ENCODE measurements around the gene SORCS1.
"Not testable (repeated sequence)": the region's sequence is repeated elsewhere in the genome, so short reads cannot be mapped to it uniquely, and the experiment has no call there.

The SORCS1 gene

DNA sequence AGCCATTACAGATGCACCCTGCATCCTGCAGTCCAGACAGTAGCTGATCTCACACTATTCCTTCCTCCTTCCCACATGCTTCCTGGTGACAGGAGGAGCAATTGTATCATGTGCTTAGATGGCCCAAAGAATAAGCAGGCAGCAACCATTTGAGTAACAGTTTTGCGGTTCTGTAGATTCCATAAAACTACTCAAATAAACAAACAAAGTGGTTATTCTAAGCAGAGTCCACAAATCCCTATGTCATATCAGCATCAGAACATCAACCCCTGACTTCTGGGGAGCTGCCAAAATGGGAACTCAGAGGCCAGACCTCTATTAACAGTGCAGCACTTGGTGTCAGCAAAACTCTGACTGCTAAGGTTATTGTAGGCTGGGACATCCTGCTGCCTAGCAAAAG lies 226.0 kb downstream of the SORCS1 start:
- DNase-seq, result no peak

DNA sequence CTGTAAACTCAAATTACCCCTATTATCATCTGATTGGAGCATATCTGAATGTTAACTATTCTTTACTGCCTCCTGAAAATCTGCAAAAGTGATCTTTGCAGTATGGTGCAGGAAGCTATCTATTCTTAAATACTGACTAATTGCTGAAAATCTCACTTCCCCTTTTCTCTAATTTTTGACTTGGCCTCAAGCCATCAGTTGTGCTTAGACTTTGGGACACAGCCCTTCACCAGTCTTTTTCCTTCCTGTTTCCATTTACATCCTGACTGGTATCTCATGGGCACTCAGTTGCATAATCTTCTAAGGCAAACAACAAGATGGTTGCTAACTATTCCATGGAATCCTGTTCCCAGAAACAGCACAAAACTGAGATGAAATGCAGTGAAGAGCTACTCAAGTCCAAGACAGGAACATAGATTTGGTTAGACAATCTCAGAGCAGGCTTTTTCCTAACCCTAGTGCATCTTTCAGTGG lies 228.5 kb downstream of the SORCS1 start:
- DNase-seq, result no peak

DNA sequence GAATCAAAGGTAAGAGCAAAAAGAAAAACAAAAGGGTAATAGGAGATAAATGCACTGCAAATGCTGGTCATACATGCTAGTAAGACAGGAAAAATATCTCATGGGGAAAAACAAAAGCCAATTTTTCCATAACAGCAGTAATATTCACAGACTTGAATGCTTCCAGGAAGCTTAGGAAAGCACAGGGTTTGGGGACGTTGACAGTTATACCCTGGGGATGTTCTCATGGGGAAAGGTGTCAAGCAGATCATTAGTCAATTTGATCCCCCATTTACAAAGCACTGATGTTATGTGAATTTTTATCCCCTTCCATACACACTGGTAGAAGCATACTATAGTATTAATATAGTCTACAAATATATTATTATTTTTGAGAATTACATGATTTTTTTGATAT lies 232.7 kb downstream of the SORCS1 start:
- DNase-seq, result no peak

DNA sequence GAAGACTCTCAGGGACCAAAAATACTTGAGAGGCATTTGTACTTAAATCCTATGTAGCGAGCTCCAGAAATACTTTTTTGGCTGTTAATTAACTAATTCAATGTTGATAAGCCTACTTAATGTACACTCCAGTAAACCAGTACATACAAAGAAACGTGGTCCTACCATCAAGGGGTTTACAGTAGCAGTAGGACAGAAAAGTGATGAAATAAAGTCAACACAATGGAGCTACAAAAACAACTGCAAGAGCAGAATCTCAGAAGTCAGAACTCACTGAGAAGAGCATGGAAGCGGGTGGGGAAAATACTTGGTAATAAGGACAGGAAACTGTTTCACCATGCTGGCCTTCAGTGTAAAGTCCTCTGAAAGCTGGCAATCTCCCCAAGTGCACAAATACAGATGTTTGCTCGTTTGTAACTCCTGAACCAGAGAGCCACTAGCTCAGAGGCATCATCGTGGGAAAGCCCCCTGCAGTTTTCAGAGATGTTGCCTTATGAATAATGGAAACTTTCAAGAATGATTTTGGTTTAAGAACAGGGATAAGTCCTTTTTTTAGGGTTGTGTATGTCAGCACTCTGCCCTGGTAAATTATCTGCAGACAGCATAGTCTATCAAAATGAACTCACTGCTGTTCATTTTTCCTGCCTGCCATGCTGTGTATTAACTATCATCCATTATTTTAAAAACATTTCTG lies 233.2 kb downstream of the SORCS1 start:
- no peak for DNase-seq

DNA sequence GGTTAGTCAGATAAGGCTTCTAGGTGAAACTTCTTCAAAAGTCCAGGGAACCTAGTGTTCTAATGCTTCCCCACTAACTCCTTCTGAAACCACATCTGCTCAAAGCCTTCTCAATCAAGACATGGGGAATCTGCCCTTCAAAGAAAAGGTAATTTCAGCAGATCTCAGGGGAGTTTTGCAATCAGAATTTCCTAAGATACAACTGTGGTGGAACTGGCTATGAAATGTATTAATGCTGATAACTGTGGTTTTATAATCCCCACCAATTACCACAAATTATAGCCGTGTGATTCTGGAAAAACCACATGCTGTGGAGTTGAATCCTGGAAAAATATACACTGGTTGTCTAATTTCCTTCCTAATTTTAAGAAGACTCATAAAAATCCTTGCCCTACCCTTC lies 233.8 kb downstream of the SORCS1 start:
- DNase-seq, result no peak

DNA sequence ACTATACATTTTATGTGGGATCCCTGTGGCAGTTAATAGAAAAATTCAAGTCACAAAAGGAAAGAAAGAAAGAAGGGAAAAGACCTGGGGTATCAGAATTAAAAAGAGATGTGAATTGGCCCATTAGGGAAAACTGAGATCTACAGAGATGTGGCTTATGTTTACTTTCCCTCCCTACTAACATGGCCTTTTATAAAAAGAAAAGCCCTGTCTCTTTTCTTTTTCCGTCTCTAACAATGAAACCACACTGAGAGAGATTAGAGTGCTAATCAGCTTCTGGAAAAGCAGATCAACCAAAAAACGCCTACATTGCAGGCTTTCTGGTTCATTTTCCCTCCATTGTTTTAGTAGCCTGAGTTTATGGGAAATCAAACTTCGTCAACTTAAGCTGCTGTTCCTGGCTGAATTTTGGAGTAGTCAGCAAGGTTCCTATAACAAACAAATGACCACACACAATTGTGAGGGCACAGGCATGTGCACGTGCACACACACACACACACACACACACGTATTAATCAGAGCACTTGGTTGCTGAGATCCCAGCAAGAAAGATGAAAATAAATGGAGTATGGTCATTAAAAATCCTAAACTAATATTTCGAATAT lies 235.1 kb downstream of the SORCS1 start:
- DNase-seq, result no peak

DNA sequence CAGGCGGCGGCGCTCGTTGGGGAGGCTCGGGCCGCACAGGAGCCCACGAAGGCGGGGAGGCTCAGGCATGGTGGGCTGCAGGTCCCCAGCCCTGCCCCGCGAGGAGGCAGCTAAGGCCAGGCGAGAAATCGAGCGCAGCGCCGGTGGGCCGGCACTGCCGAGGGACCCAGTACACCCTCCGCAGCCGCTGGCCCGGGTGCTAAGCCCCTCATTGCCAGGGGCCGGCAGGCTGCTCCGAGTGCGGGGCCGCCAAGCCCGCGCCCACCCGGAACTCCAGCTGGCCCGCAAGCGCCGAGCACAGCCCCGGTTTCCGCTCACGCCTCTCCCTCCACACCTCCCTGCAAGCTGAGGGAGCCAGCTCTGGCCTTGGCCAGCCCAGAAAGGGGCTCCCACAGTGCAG lies 236.4 kb downstream of the SORCS1 start:
- DNase-seq, result not testable (repeated sequence)

DNA sequence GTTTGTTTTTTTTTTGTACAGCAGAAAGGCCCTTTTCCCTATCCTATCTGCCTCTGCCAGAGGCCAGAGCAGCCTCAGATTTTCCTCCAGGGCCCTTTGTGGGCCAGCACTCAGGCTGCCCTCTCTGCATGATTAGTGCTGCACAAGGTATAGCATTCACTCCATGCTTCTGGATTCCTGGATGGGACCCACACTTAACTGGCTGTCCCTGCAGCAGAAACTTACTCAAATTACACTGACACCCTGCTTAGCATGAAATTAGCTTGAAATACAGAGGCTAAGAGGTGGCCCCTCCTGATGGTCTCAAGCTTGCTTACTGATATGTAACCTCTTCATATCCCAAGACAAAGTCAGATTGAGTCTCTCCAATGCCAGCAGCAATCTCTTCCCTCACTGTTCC lies 239.3 kb downstream of the SORCS1 start:
- DNase-seq, result no peak

DNA sequence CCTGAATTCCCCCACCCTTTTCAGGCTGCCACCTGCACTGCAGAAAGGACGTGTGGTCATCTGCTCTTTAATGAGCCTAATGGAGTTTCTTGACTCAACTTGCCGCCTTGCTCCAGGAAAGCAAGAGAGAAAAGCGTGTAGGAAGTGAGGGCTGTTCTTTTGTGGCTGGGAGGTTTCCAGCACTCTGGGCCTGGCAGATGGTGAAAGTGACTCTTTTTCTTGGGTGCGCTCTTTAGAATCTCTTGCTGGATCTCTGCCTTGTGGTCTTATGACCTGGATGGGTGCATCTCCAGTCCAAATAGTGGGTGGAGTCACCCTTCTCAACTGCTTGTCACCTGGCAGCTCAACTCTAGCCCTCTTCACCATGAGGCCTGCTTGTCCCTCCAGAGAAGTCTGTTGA lies 244.0 kb downstream of the SORCS1 start:
- no peak for DNase-seq

DNA sequence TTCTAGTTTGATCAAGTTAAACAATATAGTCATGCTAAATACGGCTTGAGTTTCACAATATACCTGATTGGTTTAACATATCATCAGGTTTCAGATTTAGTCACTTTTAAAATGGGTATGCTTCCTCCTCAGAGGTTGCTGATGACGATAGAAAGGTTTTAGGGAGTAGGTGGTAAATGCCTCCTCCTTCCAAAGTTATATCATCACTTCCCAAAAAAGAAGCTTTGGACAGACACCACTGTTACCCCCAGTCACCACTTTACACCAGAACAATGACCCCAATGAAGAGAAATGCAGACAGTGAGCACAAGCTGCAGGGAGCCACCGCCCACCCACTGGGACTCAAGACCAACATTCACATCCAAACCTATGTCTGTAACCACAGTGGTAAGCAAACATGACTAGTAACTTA lies 244.6 kb downstream of the SORCS1 start:
- no peak for DNase-seq

DNA sequence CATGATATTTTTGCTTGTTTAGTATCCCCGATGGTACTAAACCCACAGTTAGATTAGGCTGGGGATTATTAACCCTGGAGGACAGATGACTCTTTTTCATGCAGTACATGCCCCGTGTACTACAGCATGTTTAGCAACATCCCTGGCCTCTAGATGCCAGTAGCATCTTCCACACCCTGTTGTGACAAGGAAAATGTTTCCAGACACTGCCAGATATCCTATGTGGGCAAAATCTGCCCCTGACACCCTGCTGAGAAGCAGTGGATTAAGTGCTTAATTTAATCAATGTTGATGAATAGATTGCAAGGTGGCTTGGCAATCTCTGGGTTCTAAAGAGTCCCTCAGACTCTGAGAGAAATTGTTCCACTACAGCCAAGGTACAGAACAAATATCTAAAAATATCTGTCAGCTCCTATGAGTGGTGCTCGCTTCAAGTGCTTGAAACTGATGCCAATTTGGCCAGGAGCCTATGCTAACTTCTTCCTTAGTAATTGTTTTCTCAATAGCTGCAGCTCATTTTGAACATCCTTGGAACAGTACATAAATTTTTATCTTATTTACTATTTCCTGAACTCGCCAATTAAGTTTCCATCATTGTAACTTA lies 247.0 kb downstream of the SORCS1 start:
- no peak for DNase-seq

DNA sequence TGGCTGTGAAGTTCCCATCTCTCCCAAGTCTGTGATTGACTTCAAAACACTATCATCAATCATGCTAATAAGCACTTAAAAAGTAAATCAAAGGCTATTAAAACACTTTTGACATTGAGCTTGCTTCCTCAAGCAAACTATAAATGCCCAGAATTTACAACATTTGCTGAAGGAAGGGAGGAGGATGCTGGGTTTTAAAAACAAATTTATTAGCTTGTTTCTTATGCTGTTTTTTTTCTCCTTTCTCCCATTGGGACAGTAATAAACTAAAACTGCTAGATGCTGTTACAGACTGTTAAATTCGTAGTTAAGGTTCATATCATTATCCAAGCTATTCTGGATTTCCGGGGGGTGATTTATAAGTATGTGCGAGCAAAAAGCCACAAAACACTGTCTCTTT lies 250.5 kb downstream of the SORCS1 start:
- DNase-seq, result no peak

DNA sequence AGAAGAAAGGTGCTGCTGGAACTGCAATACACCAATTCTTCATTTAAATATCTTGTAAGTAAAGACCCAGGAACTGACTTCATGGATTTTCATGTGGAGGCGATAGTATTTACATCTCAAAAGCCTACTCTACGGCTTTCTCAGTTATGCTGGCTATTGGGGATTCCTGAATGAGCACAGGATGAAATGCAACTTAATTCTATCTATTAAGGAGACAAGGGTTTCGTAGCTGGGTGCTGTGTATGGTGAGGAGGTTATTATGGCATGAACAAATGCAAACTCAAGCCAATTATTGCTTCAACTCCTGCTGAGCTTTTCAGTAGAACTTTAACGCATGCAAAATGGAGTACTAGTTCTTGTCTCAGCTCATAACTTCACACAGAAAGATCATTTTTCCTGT lies 251.2 kb downstream of the SORCS1 start:
- DNase-seq, result no peak

DNA sequence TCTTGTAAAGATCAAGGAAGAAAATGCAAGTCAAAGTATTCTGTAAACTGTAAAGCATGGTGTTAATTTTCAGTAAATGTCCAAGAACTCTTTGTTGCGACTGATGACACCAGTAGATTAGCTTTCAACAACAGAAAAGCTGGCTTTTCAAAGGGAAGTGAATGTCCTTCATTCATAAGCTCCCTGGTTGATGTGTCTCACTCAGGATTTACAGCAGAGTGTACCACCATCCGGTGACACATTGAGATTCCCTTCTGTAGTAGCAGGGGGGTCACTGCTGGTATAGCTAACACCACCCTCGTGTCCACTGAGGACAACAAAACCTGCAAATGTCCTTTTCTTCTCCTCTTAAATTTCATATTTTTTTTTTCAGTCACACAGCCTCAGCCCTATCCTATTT lies 253.4 kb downstream of the SORCS1 start:
- no peak for DNase-seq

DNA sequence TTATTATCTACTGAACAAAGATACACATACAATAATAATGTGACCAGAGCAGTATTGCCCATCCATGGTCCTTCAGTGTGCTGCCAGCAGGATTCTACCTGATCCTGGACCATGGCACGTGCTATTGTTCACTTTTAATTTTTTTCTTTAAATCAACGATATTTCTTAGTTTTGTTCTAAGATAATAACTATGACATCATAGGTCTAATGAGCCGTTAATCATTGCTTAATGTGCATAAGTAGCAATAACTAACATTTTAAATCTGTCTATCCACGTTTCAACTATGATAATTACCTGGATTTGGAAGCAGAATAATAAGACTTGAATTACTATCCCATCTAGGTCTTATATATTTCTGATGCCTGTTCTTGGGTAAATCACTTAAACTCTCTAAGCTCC lies 253.8 kb downstream of the SORCS1 start:
- no peak for DNase-seq

DNA sequence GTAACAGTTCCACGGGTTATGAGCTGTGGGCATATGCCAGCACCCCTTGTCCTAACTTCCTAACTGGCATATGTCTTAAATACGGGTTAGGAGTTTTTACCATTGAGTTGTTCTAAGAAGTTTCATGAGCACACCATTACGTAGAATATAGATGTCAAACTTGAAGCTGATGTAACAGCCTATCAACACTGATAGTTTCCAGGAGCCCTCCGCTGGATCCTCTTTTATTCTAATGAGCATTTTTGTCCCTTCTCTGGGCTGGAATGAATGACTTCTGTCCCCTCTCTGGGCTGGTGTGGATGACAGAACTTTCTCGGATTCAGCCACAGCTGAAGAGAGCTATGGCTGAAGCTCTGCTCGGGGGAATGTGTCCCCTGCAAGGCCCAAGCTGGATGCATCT lies 256.3 kb downstream of the SORCS1 start:
- DNase-seq, result no peak

DNA sequence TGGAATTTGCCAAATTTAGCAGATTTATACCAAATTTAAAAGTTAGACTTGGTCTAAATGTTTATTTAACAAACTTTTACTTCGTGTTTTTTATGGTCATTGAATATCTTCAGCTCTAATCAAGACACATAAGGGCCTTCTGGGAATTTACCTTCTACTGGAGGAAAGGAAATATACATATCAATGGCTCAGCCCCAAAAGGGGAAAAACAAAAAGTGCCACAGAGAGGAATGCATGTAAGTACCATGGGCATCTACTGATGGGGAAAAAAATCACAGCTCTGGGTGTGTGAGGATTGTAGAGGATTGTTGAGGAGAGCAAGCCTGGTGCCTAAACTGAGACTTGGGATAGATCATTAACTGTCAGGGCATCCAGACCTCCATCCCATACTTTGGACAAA lies 260.3 kb downstream of the SORCS1 start:
- no peak for DNase-seq

DNA sequence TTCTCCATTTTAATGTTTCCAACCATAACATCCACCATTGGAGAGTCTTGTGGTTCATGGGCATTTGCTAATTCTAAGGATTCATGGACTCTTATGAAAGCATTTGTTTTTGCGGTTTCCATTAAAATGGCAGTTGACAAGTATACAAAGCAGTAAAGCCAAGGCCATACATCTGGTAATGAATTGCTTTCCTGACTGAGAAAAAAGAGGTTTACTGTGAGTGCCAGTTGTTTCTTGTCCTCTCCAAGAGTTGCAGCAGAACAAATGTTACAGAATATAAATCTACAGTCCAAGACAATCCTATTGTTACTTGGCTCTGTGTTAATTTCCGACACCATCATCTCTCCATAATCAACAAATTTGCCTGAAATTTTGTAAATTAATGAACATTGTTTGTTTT lies 261.3 kb downstream of the SORCS1 start:
- no peak for DNase-seq

DNA sequence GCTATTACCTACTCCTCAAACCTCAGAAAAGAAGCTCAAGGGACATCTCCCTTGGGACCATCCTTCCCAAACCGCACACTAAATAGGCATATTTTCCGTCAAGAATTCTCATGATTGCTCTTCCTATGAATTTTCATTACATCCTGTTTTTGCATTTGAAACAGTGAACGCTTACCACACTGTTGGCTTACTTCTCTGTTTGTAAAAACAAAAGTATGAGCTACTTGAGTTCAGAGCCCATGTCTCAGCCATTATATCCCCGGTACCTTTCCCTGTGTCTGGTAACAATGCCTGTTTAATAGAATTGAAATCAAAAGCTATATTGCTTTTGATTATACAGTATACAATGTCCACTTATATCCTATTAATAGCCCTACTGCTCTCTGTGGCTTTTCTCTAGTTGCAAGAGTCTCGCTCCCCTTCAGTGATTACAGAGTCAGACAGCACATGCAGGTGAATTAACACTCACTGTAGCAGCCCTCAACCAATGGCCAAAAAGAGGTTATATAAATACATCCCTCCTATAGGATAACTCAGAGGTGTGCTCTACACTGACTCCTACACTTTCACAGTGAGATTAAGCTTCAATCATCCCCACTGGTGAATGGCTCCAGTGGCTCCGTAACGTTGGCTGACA lies 264.4 kb downstream of the SORCS1 start:
- DNase-seq, result no peak

DNA sequence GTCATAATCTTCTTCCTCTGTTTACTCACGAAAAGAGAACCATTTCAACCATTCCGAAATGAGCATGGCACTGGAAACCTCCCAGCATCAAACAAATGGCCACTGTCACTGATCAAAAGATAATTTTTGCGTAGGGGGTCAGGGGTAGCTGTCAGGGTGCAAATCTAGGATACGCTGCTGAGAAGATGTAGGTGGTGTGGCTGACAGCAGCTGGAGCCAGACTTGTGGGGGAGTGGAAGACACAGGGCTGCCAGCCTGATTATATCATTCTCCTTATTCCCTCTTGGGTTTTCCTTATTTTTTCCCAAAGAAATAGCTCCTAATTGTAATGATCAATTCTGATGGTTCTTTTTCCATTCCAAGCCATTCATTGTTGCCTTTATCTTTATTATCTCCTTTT lies 266.1 kb downstream of the SORCS1 start:
- DNase-seq, result no peak

DNA sequence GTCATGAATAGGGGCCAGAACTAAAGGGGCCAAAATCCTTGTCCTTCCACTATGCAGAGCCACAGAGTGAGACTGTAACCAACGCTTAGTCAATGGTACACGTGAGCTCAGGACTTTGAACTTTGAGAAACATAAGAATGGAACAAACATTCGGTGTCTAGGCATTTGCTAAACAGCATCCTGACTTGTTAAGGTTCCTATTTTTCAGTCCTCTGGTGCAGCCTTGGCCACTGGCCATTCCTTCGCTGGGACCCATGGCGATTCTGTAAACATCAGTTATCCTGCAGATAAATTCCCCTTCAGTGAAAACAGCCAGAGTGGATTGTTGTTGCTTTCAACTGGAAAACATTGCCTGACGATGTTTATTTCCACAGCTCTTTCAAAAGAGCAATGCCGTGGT lies 266.8 kb downstream of the SORCS1 start:
- DNase-seq, result no peak

DNA sequence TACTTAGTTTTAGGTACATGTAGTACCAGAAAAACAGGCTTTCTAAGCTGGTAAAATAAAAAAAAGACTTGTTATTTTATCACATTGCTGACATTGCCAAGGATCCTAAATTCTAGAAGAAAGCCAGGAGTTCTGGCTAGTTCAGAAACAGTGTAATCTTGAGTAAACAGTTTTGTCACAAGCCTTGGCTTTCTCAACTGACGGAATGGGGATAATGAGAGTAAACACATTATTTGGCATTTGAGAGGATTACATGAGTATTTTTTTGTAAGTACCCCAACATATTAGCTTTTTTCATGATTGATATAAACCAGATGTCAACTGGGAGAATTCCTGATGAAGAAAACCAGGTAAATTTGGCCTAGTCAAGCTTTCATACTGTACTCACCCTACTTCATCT lies 269.8 kb downstream of the SORCS1 start:
- DNase-seq, result no peak

DNA sequence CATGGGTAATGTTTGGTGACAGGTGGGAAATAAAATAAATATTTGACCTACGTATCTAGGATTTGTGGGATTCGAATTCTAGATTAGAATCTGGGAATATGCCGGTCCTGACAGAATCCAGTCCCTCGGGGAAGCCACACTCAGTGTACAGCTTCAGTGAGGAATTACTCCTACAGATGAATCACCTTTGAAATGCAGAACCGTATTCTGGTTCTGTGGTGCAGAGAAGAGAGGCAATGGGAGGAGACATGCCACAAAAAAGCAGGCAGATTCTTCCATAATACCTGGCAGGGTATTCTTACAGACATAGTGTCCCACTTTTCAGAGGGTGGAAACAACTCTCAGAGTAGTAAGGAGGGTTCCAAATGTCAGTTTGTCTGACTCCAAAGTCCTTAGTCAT lies 286.9 kb downstream of the SORCS1 start:
- DNase-seq, result no peak

DNA sequence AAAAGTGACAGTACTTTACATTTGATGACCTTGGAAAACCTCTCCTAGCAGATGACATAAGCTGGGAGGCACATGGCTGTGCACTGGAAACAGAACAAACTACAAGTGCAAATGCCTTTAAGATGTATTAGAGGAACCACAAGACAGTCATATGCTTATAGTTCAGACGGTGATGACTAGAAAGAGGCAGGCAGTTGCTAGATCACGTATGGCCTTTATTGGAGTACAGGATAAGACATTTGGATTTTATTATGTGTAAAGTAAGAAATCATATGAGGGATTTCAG lies 290.0 kb downstream of the SORCS1 start:
- DNase-seq, result no peak

Measured in activated CD4-positive, alpha-beta T cell treated with anti-CD3 and anti-CD28 coated beads, Interleukin-10, Interleukin-2, amounts not matched to agents 100 ng/mL and 50 ng/mL, durations not matched to agents 16 hours and 8 hours (primary cell).